Measurements from ENCODE around the gene ELOVL6.

DNA sequence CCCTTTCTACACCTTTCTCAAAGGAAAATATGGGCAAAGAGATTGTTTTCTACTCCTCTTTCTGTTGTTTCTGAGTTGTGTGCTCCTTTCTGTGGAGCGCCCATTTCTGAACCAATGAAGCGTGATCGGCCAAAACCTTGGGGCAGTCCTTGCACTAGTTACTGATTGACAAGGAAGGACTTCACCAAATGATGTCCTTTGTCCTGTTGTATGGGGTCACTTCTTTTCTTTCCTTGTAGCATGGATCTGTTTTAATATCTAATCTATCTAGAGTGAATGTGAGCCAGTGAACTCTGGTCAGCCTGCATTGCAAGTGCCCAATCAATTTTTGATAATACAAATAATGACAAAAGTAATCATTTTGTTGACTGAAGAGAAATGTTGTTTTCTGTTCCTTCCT, 191.2 kb downstream of the ELOVL6 start:
- no peak for TF ChIP-seq ATF3 (IDR thresholded peaks at IDR 0.05; ENCODE audit: borderline replicate concordance, extremely low read depth, low read depth, low read length)
- TF ChIP-seq BCL11A (IDR thresholded peaks at IDR 0.05; ENCODE audit: low read depth, low read length): no peak
- no peak for TF ChIP-seq ZNF274 (IDR thresholded peaks at IDR 0.05; ENCODE audit: insufficient read depth, insufficient read length)
- TF ChIP-seq CBX3 (IDR thresholded peaks at IDR 0.05; ENCODE audit: borderline replicate concordance, low read depth): no peak
